Heart left ventricle (tissue), 16 donors: Measurements from ENCODE around the gene DAPP1. TPM values are rescaled to one million over a fixed set of nuclear protein-coding genes. Genes with fewer than 3 reads are reported as not detected.

Source experiments
- ATAC-seq, 4 donors: fragments of 200-7000 bp; cut with Tn5 transposase; one replicate each; pipeline ENCODE4 v1.9.1; 2020 to 2022; ENCODE audit warnings: moderate library complexity in 4 of 4, mild to moderate bottlenecking in 3 of 4, moderate number of reproducible peaks in 1 of 4
- DNase-seq, 5 donors: peaks; one replicate each; pipeline ENCODE4 v3.0.0-alpha.2; 2020
- H3K27ac ChIP-seq, 12 donors: fragments of 200-600 bp; sonication (generic) in 4 of 12; one replicate each; pipeline versions ENCODE4 v1.5.0 to v1.8.0; 2016 to 2022; ENCODE audit warnings: mild to moderate bottlenecking in 2 of 12
- H3K27me3 ChIP-seq, 9 donors: fragments of 200-600 bp; sonication (generic) in 2 of 9; one replicate each; pipeline versions ENCODE4 v1.5.1 to v1.8.0; 2016 to 2022; ENCODE audit warnings: mild to moderate bottlenecking in 3 of 9
- H3K36me3 ChIP-seq, 9 donors: fragments of 200-600 bp; sonication (generic) in 2 of 9; one replicate each; pipeline versions ENCODE4 v1.5.0 to v1.8.0; 2018 to 2022; ENCODE audit warnings: mild to moderate bottlenecking in 2 of 9
- H3K4me1 ChIP-seq, 12 donors: fragments of 200-600 bp; sonication (generic) in 4 of 12; one replicate each; pipeline versions ENCODE4 v1.5.0 to v1.8.0; 2016 to 2022; ENCODE audit warnings: mild to moderate bottlenecking in 3 of 12
- H3K4me3 ChIP-seq, 12 donors: fragments of 200-600 bp; sonication (generic) in 4 of 12; one replicate each; pipeline versions ENCODE4 v1.5.0 to v1.8.0; 2017 to 2022; ENCODE audit warnings: mild to moderate bottlenecking in 9 of 12, moderate library complexity in 4 of 12
- H3K9me3 ChIP-seq, 12 donors: fragments of 200-600 bp; sonication (generic) in 4 of 12; one replicate each; pipeline versions ENCODE4 v1.5.0 to v1.8.0; 2016 to 2022; ENCODE audit warnings: mild to moderate bottlenecking in 1 of 12
- CTCF ChIP-seq, 12 donors: fragments of 200-600 bp; sonication (generic) in 4 of 12; IDR thresholded peaks; one replicate each; pipeline versions ENCODE4 v1.5.0 to v1.8.0; 2018 to 2022; ENCODE audit warnings: antibody characterized with exemption in 12 of 12, mild to moderate bottlenecking in 5 of 12
- POLR2A ChIP-seq, 2 donors: fragments of 450-650 bp; IDR thresholded peaks; one replicate each; pipeline ENCODE4 v1.6.1; 2017; ENCODE audit warnings: antibody characterized with exemption in 2 of 2, mild to moderate bottlenecking in 2 of 2, moderate library complexity in 2 of 2
- WGBS, 4 donors: extraction: QIAGEN DNeasy Blood & Tissue Kit in 2 of 4; methylation state at CpG; one replicate each; pipeline versions ENCODE4 v1.1.5 to v1.1.7; 2013 to 2018; 5-methylcytosine and 5-hydroxymethylcytosine counted together
- intact Hi-C, 10 donors: fragments of 100-400 bp; cut with DNase I; formaldehyde crosslinking; loops; one replicate each; pipeline versions ENCODE4 v1.11.1 to v1.14.2; 2022
- polyA plus RNA-seq, 2 donors: library from polyadenylated mRNA; stranded (reverse); fragments of 200-250 nt; gene quantifications; one replicate each; pipeline ENCODE4 v1.2.3, GENCODE V29; 2013
- total RNA-seq, 9 donors: library from RNA; depleted of rRNA in 2 of 9; stranded (reverse); fragments of >200 nt in 2 of 9; fragmentation: NEBNext Ultra II Directional in 3 of 9; extraction: Animal tissue kit (Norgen Biotek cat#: 25700) in 3 of 9; gene quantifications; one replicate each; pipeline versions ENCODE4 v1.1.0 to v1.2.4, GENCODE V29; 2016 to 2023
- donor health status: ischemic (EF 13 %, LVEDD 7.1; RV severe dilation, severe dysfunction).
- donor health status: healthy with polysubstance abuse.
- donor health status: DM: no; HTN: yes; CAD: no.
- donor health status: DM: no; HTN: no; CAD: no.
- donor health status: ischemic (EF 25% LVEDD 6.9; RV normal size, moderate dysfunction).
- donor health status: ischemic (EF 25% LVEDD 5.7; RV mildly dilated, moderate dysfunction).
- donor health status: healthy.
- donor health status: DM: yes; HTN: yes; CAD: no.
- donor health status: ischemic (EF 35%, LVEDD 5.7; RV mildly dilated, moderate dysfunction).
- donor health status: nonischemic (EF 11% LVEDD 7.7; RV severe dilation, severe dysfunction).
- donor health status: DM: yes; HTN: yes; CAD: no.
- donor health status: PGD.
- donor health status: ischemic (EF 29% LVEDD 5.4; RV normal size, mild dysfunction).
- donor health status: nonischemic (EF 23%, LVEDD 6.1; RV moderate dilation, normal function).

DAPP1 gene
- total and polyA plus RNA-seq, 11 donors: 0.19 to 7.5 (median 0.30) TPM

- ATAC-seq (no peak), DNase-seq (no peak)
- H3K36me3 ChIP-seq: peaks cover 0 to 18% (median 0%) of the 10 kb centered on the region in 9 donors
- no peak overlapping the region for H3K4me3 ChIP-seq
- WGBS, 4 donors: 44 to 65% (median 58%) methylated on average over 3 of the region's 3 CpGs
- intact Hi-C loops: no loop called here
- peaks cover 0 to 3% (median 0%) of the 10 kb centered on the region in 12 donors for H3K4me1 ChIP-seq
- no peak overlapping the region for H3K27ac ChIP-seq
- no peak for TF ChIP-seq CTCF (IDR thresholded peaks at IDR 0.05)
- no peak for TF ChIP-seq POLR2A (IDR thresholded peaks at IDR 0.05)
- H3K9me3 ChIP-seq: no peaks in the 10 kb centered on the region
- H3K27me3 ChIP-seq: peaks cover 0 to 3% (median 0%) of the 10 kb centered on the region in 9 donors
These were observed 47.2 kb downstream of the DAPP1 start for GRCh38 chr4:99863804-99864203.

- no peak for TF ChIP-seq CTCF (IDR thresholded peaks at IDR 0.05)
- TF ChIP-seq POLR2A (IDR thresholded peaks at IDR 0.05): no peak
- no peak overlapping the region for H3K4me3 ChIP-seq
These were observed 51.5 kb downstream of the DAPP1 start for GRCh38 chr4:99868126-99868596.

DNA sequence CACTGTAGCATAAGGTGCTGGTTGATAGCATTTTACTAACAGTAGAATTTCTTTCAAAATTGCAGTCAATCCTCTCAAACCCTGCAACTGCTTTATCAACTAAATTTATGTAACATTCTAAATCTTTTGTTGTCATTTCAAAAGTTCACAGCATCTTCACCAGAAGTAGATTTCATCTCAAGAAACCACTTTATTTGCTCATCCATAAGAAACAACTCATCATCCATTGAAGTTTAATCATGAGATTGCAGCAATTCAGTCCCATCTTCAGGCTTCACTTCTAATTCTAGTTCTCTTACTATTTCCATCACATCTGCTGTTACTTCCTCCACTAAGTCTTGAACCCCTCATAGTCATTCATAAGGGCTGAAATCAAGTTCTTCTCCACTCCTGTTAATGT is 55.9 kb downstream of the DAPP1 start:
- no peak for TF ChIP-seq POLR2A (IDR thresholded peaks at IDR 0.05)
- TF ChIP-seq CTCF (IDR thresholded peaks at IDR 0.05): no peak
- Histone ChIP-seq H3K27me3 (no peaks in the 10 kb centered on the region), H3K9me3 (no peaks in the 10 kb centered on the region), H3K27ac (no peak overlapping the region), H3K4me1 (no peaks in the 10 kb centered on the region), H3K4me3 (no peak overlapping the region), H3K36me3 (peaks cover 0 to 30% (median under 1%) of the 10 kb centered on the region in 9 donors)
- ATAC-seq: no peak
- DNase-seq: no peak
- intact Hi-C loops: loop anchor here in 1 of 10 donors (10.0 kb wide), 1 partner anchor 58 kb away; the partner anchor contains the start of gene DAPP1

More at GRCh38 chr4:99868126-99868596, 51.5 kb downstream of the DAPP1 start:
- peaks cover 0 to 29% (median 0%) of the 10 kb centered on the region in 9 donors for H3K36me3 ChIP-seq
- no peaks in the 10 kb centered on the region for H3K9me3 ChIP-seq
- WGBS, 4 donors: 47 to 57% (median 48%) methylated on average over 8 of the region's 8 CpGs
- ATAC-seq: peak in 2 of 4 donors; percentile 11 to 29
- peak overlapping the region in 1 of 12 donors; percentile 60 for H3K27ac ChIP-seq
- H3K4me1 ChIP-seq: no peaks in the 10 kb centered on the region
- no peak for DNase-seq
- intact Hi-C loops: no loop called here
- H3K27me3 ChIP-seq: peaks cover 0 to 3% (median 0%) of the 10 kb centered on the region in 9 donors

- peaks cover 0 to 45% (median 24%) of the 10 kb centered on the region in 9 donors for H3K36me3 ChIP-seq
- ATAC-seq (no peak), DNase-seq (no peak)
- intact Hi-C loops: loop anchor here in 2 of 10 donors (5.0 to 10.0 kb wide), 2 partner anchors 60 to 63 kb away; partner anchors contain the start of gene DAPP1 (in 1 of the 2)
- H3K27me3 ChIP-seq: no peaks in the 10 kb centered on the region
- no peaks in the 10 kb centered on the region for H3K9me3 ChIP-seq
- H3K4me3 ChIP-seq: no peak overlapping the region
- no peak for TF ChIP-seq POLR2A (IDR thresholded peaks at IDR 0.05)
- no peak for TF ChIP-seq CTCF (IDR thresholded peaks at IDR 0.05)
- H3K27ac ChIP-seq: no peak overlapping the region
- no peaks in the 10 kb centered on the region for H3K4me1 ChIP-seq
These were observed 58.4 kb downstream of the DAPP1 start for GRCh38 chr4:99875071-99875470.
